Ovary (tissue), 9 donors: ENCODE measurements around the gene TMED9. TPM values are rescaled to one million over a fixed set of nuclear protein-coding genes. Genes with fewer than 3 reads are reported as not detected.

ENCODE experiments used
- DNase-seq, 5 donors: peaks; one replicate each; pipeline ENCODE4 v3.0.0-alpha.2; 2019 to 2020
- H3K27ac ChIP-seq, 2 donors: fragments of 200-600 bp; one replicate each; pipeline versions ENCODE4 v1.5.1 to v1.8.0; 2019 to 2022
- H3K27me3 ChIP-seq: fragments of 200-600 bp; one replicate; pipeline ENCODE4 v1.8.0; 2022
- H3K36me3 ChIP-seq: fragments of 200-600 bp; sonication (generic); one replicate; pipeline ENCODE4 v1.5.1; 2019
- H3K4me1 ChIP-seq: one replicate; pipeline ENCODE4 v1.8.1; 2013; ENCODE audit warnings: mild to moderate bottlenecking, moderate library complexity; ENCODE audit not compliant: insufficient read depth
- H3K4me3 ChIP-seq: fragments of 200-600 bp; sonication (generic); one replicate; pipeline ENCODE4 v1.5.1; 2017
- H3K9me3 ChIP-seq, 2 donors: fragments of 200-600 bp in 1 of 2; sonication (generic) in 1 of 2; one replicate each; pipeline versions ENCODE4 v1.5.1 to v1.8.1; 2013 to 2019; ENCODE audit warnings: mild to moderate bottlenecking in 1 of 2, moderate library complexity in 1 of 2
- EP300 ChIP-seq: sonication (generic); formaldehyde crosslinking; IDR thresholded peaks from one replicate; pipeline ENCODE4 v1.6.1; 2017; ENCODE audit warnings: antibody characterized with exemption
- POLR2A ChIP-seq: fragments of 450-650 bp; IDR thresholded peaks from one replicate; pipeline ENCODE4 v1.6.1; 2017; ENCODE audit warnings: antibody characterized with exemption, mild to moderate bottlenecking, moderate library complexity
- WGBS, 3 donors: extraction: QIAGEN DNeasy Blood & Tissue Kit in 1 of 3; methylation state at CpG; one replicate each; pipeline versions ENCODE4 v1.1.5 to v1.1.7; 2013 to 2017; 5-methylcytosine and 5-hydroxymethylcytosine counted together
- intact Hi-C, 4 donors: fragments of 100-400 bp; cut with DNase I; formaldehyde crosslinking; loops; one replicate each; pipeline versions ENCODE4 v1.11.0 to v1.15.1; 2022 to 2023
- polyA plus RNA-seq, 2 donors: library from polyadenylated mRNA; stranded (reverse); fragments of 200-250 nt in 1 of 2; fragments of 350-450 nt in 1 of 2; fragmentation: Illumina TruSeq in 1 of 2; extraction: RNeasy Lipid Tissue Mini Kit (QIAGEN cat#74804) in 1 of 2; gene quantifications; one replicate each; pipeline ENCODE4 v1.2.3, GENCODE V29; 2013 to 2014
- total RNA-seq, 7 donors: library from RNA; depleted of rRNA in 2 of 7; stranded (reverse); fragments of >200 nt in 2 of 7; fragmentation: NEBNext Ultra II Directional in 3 of 7; extraction: Animal tissue kit (Norgen Biotek cat#: 25700) in 3 of 7; gene quantifications; one replicate each; pipeline versions ENCODE4 v1.1.0 to v1.2.4, GENCODE V29; 2016 to 2023
- TF ChIP-seq, protein P1 (sequence below), 3 donors: fragments of 450-650 bp in 2 of 3; fragments of 200-600 bp in 1 of 3; IDR thresholded peaks; one replicate each; pipeline versions ENCODE4 v1.5.1 to v1.8.0; 2016 to 2022; ENCODE audit warnings: antibody characterized with exemption in 3 of 3, mild to moderate bottlenecking in 1 of 3
- donor health status: DM: no; HTN: no; CAD: no; lungs with moderate emphysema.
- donor health status: DM: no; HTN: no; CAD: no.
- donor health status: Bipolar disorder and iron deficiency.
- donor health status: DM: yes; HTN: yes; CAD: no.
- donor health status: DM: no; HTN: no; CAD: no.
- donor health status: DM: yes; HTN: yes; CAD: no.

The TMED9 gene
- total and polyA plus RNA-seq, 9 donors, result 54.0 to 112 (median 80.3) TPM

DNA sequence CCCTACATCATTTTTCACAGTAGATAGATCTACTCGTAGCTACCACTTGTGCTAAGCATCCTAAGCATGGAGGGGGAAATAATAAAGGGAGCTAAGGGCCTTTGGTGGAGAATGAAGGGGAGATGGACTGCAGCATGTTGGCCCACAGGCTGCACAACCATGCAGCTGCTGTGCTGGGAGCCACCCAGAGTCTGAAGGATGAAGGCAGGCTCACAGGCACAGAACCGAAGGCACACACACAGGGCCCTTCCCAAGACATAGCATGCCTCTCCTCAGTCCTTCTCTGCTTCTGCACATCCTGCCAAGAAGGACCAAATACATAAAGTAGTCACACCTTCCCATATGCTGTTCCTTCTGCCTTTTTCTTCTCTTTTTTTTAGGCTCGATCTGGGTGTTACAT is 44.3 kb upstream of the TMED9 start:
- intact Hi-C loops, result no loop called here
- Histone ChIP-seq H3K4me3 (no peak overlapping the region), H3K27me3 (no peaks in the 10 kb centered on the region), H3K4me1 (peaks cover 6% of the 10 kb centered on the region), H3K36me3 (no peaks in the 10 kb centered on the region), H3K9me3 (no peaks in the 10 kb centered on the region), H3K27ac (no peak overlapping the region)
- TF ChIP-seq, protein P1, sequence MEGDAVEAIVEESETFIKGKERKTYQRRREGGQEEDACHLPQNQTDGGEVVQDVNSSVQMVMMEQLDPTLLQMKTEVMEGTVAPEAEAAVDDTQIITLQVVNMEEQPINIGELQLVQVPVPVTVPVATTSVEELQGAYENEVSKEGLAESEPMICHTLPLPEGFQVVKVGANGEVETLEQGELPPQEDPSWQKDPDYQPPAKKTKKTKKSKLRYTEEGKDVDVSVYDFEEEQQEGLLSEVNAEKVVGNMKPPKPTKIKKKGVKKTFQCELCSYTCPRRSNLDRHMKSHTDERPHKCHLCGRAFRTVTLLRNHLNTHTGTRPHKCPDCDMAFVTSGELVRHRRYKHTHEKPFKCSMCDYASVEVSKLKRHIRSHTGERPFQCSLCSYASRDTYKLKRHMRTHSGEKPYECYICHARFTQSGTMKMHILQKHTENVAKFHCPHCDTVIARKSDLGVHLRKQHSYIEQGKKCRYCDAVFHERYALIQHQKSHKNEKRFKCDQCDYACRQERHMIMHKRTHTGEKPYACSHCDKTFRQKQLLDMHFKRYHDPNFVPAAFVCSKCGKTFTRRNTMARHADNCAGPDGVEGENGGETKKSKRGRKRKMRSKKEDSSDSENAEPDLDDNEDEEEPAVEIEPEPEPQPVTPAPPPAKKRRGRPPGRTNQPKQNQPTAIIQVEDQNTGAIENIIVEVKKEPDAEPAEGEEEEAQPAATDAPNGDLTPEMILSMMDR (IDR thresholded peaks at IDR 0.05), result no peak
- WGBS, 3 donors, result 71 to 90% (median 77%) methylated on average over 3 of the region's 3 CpGs
- no peak for DNase-seq

DNA sequence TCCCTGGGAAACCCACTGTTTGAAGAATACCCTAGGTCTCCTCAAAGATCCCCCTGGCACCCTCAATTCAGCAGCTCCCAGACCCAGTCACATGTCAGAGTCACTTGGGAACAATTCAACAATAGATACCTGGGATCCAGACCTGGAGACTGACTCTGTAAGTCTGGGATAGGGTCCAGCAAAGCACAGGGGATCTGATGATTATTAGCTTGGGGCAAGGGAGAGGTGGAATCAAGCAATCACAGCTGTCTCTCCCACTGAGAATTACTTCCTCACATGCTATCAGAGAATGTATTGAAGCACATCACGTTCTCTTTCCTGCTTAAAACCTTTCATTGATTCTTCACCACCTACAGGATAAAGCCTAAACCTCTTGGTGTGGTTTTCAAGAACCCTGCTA is 43.5 kb upstream of the TMED9 start:
- Histone ChIP-seq H3K4me3 (no peak overlapping the region), H3K27ac (no peak overlapping the region), H3K36me3 (no peaks in the 10 kb centered on the region), H3K27me3 (no peaks in the 10 kb centered on the region), H3K4me1 (peaks cover 10% of the 10 kb centered on the region), H3K9me3 (no peaks in the 10 kb centered on the region)
- no peak for DNase-seq
- TF ChIP-seq POLR2A (no peak), EP300 (no peak)
- TF ChIP-seq, protein P1 (IDR thresholded peaks at IDR 0.05), result no peak
- intact Hi-C loops, result no loop called here
- 67 to 74% (median 72%) methylated on average over 1 of the region's 1 CpG for WGBS, 3 donors

- Histone ChIP-seq H3K36me3 (no peaks in the 10 kb centered on the region), H3K4me3 (no peak overlapping the region), H3K27ac (no peak overlapping the region), H3K9me3 (no peaks in the 10 kb centered on the region), H3K27me3 (no peaks in the 10 kb centered on the region), H3K4me1 (peaks cover 12% of the 10 kb centered on the region)
- no peak for DNase-seq
- TF ChIP-seq EP300, result no peak
- no peak for TF ChIP-seq POLR2A
- TF ChIP-seq, protein P1 (IDR thresholded peaks at IDR 0.05), result no peak
- WGBS, 3 donors, result 78 to 92% (median 89%) methylated on average over 1 of the region's 1 CpG
- intact Hi-C loops, result no loop called here
Observed at GRCh38 chr5:177550122-177550521, 41.9 kb upstream of the TMED9 start.

GRCh38 chr5:177552839-177553455 is 39.1 kb upstream of the TMED9 start:
- Histone ChIP-seq H3K27me3 (no peaks in the 10 kb centered on the region), H3K4me3 (peak overlapping the region; percentile 63), H3K9me3 (no peaks in the 10 kb centered on the region), H3K27ac (peak overlapping the region in 1 of 2 donors; percentile 52), H3K36me3 (no peaks in the 10 kb centered on the region), H3K4me1 (peaks cover 8% of the 10 kb centered on the region)
- 27 to 33% (median 32%) methylated on average over 15 to 16 of the region's 16 CpGs for WGBS, 3 donors
- DNase-seq, result no peak
- intact Hi-C loops, result no loop called here
- TF ChIP-seq EP300 (no peak), POLR2A (no peak)
- TF ChIP-seq, protein P1 (IDR thresholded peaks at IDR 0.05), result no peak
